K562 (cell line): Measurements from ENCODE around the gene NLRP7. TPM values are rescaled to one million over a fixed set of nuclear protein-coding genes. Genes with fewer than 3 reads are reported as not detected.
"Not testable (repeated sequence)": the region's sequence is repeated elsewhere in the genome, so short reads cannot be mapped to it uniquely, and the experiment has no call there.

Experiments
- ATAC-seq: fragments of 200-7000 bp; cut with Tn5 transposase; 3 replicates; pipeline ENCODE4 v1.9.1; 2020; ENCODE audit warnings: moderate library complexity
- BruUV-seq: library from RNA; stranded (reverse); fragments of 400-500 nt; replicated peaks from 2 replicates; lab custom pipeline; 2021; lab: Mats Ljungman, UMichigan
- CTCF ChIA-PET: fragments of 300-600 bp; formaldehyde crosslinking; extraction: SDS; loops from one replicate; lab custom pipeline; 2021; ENCODE audit warnings: low intra/inter-chr PET ratio; lab: Yijun Ruan, JAX
- POLR2A ChIA-PET: fragments of 300-600, 350-650 bp; sonication (Branson Sonifier 250); formaldehyde crosslinking; extraction: SDS; loops from one replicate; lab custom pipeline; 2021; ENCODE audit warnings: antibody characterized with exemption, inconsistent platforms; lab: Yijun Ruan, JAX
- DNase-seq, 4 experiments: peaks; one replicate each; pipeline versions ENCODE4 v3.0.0 to v3.0.0-alpha.2; 2011 to 2018; ENCODE audit warnings: low spot score in 3 of 4, mixed read lengths in 3 of 4; ENCODE audit errors: extremely low read depth in 1 of 4
- FAIRE-seq: peaks from 2 replicates; lab custom pipeline; 2011; peaks lifted over from hg19 to GRCh38; lab: Jason Lieb, UNC
- H2AFZ ChIP-seq: 2 replicates; pipeline ENCODE4 v1.6.0; 2011; ENCODE audit warnings: low read depth, low read length, control low read depth, inconsistent platforms
- H3K27ac ChIP-seq: fragments of 200-600 bp; 3 replicates; pipeline ENCODE4 v1.8.0; 2011; ENCODE audit warnings: low read depth, mild to moderate bottlenecking, control low read depth, inconsistent platforms, low read length, moderate library complexity, mixed read lengths; ENCODE audit errors: extremely low read depth
- H3K27me3 ChIP-seq, 2 experiments: fragments of 300-600 bp in 1 of 2; 2 replicates in 1 of 2; 3 replicates in 1 of 2; pipeline versions ENCODE4 v1.6.0 to v1.8.0; 2011; ENCODE audit warnings: inconsistent platforms in 2 of 2, low read length in 2 of 2, mild to moderate bottlenecking in 1 of 2, mixed read lengths in 1 of 2, moderate library complexity in 1 of 2; ENCODE audit not compliant: control insufficient read depth in 2 of 2, insufficient read depth in 2 of 2
- H3K36me3 ChIP-seq: fragments of 300-600 bp; 3 replicates; pipeline ENCODE4 v1.8.0; 2011; ENCODE audit warnings: mild to moderate bottlenecking, low read length, inconsistent platforms; ENCODE audit not compliant: control insufficient read depth, insufficient read depth
- H3K4me1 ChIP-seq, 2 experiments: fragments of 200-600 bp in 1 of 2; replicated peaks in 1 of 2; 2 replicates in 1 of 2; 3 replicates in 1 of 2; pipeline versions ENCODE4 v1.5.1 to v1.8.0; 2011; ENCODE audit warnings: inconsistent platforms in 2 of 2, low read length in 2 of 2, mild to moderate bottlenecking in 1 of 2, mixed read lengths in 1 of 2, moderate library complexity in 1 of 2; ENCODE audit not compliant: control insufficient read depth in 2 of 2, insufficient read depth in 2 of 2
- H3K4me2 ChIP-seq: 2 replicates; pipeline ENCODE4 v1.6.1; 2011; ENCODE audit warnings: low read length, control low read depth, inconsistent platforms, mixed read lengths; ENCODE audit not compliant: insufficient read depth
- H3K4me3 ChIP-seq: fragments of 200-600 bp; sonication (generic), shearing (Covaris generic); 2 replicates; pipeline ENCODE4 v1.5.1; 2016; ENCODE audit warnings: control low read depth, inconsistent platforms
- H3K79me2 ChIP-seq: fragments of 200-600 bp; 3 replicates; pipeline ENCODE4 v1.8.0; 2011; ENCODE audit warnings: low read length, inconsistent platforms; ENCODE audit not compliant: control insufficient read depth, insufficient read depth
- H3K9ac ChIP-seq, 2 experiments: 2 replicates each; pipeline versions ENCODE4 v1.6.0 to v1.6.1; 2011; ENCODE audit warnings: low read depth in 2 of 2, low read length in 2 of 2, control low read depth in 1 of 2, inconsistent platforms in 1 of 2, mild to moderate bottlenecking in 1 of 2, mixed read lengths in 1 of 2; ENCODE audit not compliant: insufficient read depth in 1 of 2
- H3K9me1 ChIP-seq: one replicate; pipeline ENCODE4 v1.6.0; 2011; ENCODE audit warnings: inconsistent platforms, mild to moderate bottlenecking, low read length, moderate library complexity; ENCODE audit not compliant: control insufficient read depth, insufficient read depth
- H3K9me3 ChIP-seq: replicated peaks from 2 replicates; pipeline ENCODE4 v1.5.1; 2011; ENCODE audit warnings: low read depth, low read length, inconsistent platforms; ENCODE audit not compliant: control insufficient read depth, insufficient read depth
- H4K20me1 ChIP-seq: replicated peaks from 2 replicates; pipeline ENCODE4 v1.6.1; 2011; ENCODE audit warnings: low read length, inconsistent platforms, mixed read lengths; ENCODE audit not compliant: control insufficient read depth, insufficient read depth
- WGBS: fragments of 100-300 bp; shearing (Covaris generic); methylation state at CpG from one replicate; pipeline ENCODE4 v1.1.6; 2016; ENCODE audit warnings: low coverage, mixed read lengths; ENCODE audit not compliant: insufficient coverage; ENCODE audit errors: missing lambda C conversion rate; 5-methylcytosine and 5-hydroxymethylcytosine counted together
- in situ Hi-C: fragments of 300-500 bp; cut with MboI; formaldehyde crosslinking; loops from 4 replicates; pipeline ENCODE4 v1.15.0; 2018; ENCODE audit warnings: inconsistent platforms, mixed read lengths
- intact Hi-C: fragments of 100-400 bp; cut with micrococcal nuclease; formaldehyde crosslinking; loops from 2 replicates; pipeline ENCODE4 v1.14.2; 2022
- polyA plus RNA-seq, 8 experiments: library from polyadenylated mRNA; depleted of rRNA in 4 of 8; stranded (reverse) in 5 of 8; unstranded in 3 of 8; fragments of >200 nt; fragmentation: Nextera tagmentation in 2 of 8; fragmentation: Illumina TruSeq in 1 of 8; extraction: Ambion mirVana in 2 of 8; extraction: Trizol in 1 of 8; gene quantifications; 2 replicates each; pipeline versions ENCODE4 v1.2.1 to v1.2.3, GENCODE V29; 2011 to 2014; ENCODE audit warnings: inconsistent platforms in 1 of 8, missing spikeins in 1 of 8
- total RNA-seq, 7 experiments: library from RNA; depleted of rRNA in 6 of 7; stranded (reverse); fragments of >200 nt in 6 of 7; fragmentation: Illumina TruSeq in 2 of 7; extraction: Trizol in 2 of 7; gene quantifications; 2 replicates each; pipeline versions ENCODE4 v1.2.1 to v1.2.3, GENCODE V29; 2011 to 2021; ENCODE audit warnings: low replicate concordance in 1 of 7

NLRP7 gene
- total and polyA plus RNA-seq, 9 of the 15 experiments (the other 6 are each of a cell fraction or from before 2014, with no cell fraction given) = 0.03 to 0.22 (median 0.09) TPM; not detected in 3

DNA sequence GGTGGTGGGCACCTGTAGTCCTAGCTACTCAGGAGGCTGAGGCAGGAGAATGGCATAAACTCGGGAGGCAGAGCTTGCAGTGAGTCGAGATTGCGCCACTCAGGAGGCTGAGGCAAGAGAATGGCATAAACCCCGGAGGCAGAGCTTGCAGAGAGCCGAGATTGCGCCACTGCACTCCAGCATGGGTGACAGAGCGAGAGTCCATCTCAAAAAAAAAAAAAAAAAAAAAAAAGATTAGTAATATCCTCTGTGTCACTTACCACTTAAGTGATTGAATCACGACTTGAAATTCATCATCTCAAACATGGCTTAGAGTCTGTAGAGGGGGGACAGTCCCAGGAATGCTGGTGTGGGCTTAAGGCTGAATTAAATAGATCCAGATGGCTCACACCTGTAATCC is 46.2 kb downstream of the NLRP7 start:
- H3K36me3 ChIP-seq, H4K20me1 ChIP-seq, intact Hi-C loops, H3K4me2 ChIP-seq, H2AFZ ChIP-seq, H3K9ac ChIP-seq, H3K27me3 ChIP-seq, BruUV-seq, H3K9me3 ChIP-seq, H3K9me1 ChIP-seq, DNase-seq, ATAC-seq, POLR2A ChIA-PET, in situ Hi-C loops, H3K4me3 ChIP-seq, FAIRE-seq, CTCF ChIA-PET, H3K27ac ChIP-seq, H3K79me2 ChIP-seq: not testable (repeated sequence)
- 32% methylated on average over 6 of the region's 8 CpGs for whole genome bisulfite sequencing
- peaks cover 5 to 12% of the 10 kb centered on the region in 2 experiments; a peak in 4 of 5 replicates for H3K4me1 ChIP-seq

DNA sequence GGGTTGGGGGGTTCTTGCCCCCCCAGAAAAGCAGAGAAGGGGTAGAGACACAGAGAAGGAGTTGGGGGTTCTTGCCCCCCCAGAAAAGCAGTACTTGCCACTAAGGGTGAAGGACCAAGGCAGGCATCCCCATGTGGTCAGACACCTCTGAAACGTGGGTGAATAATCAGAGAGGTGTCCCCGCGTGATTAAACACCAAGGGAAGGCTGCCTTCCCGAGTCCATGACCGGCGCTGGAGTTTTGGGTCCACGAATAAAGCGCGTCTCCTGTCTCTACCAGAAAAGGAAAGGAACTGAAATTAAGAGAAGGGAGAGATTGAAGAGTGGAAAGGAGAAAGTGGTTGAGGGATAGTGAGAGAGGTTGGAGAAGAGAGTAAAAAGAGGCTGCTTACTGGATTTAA is 47.7 kb downstream of the NLRP7 start:
- H3K79me2 ChIP-seq, H3K9me1 ChIP-seq, H3K9me3 ChIP-seq, H2AFZ ChIP-seq, H4K20me1 ChIP-seq, H3K27ac ChIP-seq, CTCF ChIA-PET, intact Hi-C loops, FAIRE-seq, H3K4me2 ChIP-seq, H3K27me3 ChIP-seq, POLR2A ChIA-PET, H3K9ac ChIP-seq, H3K36me3 ChIP-seq, DNase-seq, H3K4me1 ChIP-seq, H3K4me3 ChIP-seq, BruUV-seq, ATAC-seq, in situ Hi-C loops: not testable (repeated sequence)
- WGBS = 38% methylated on average over 9 of the region's 9 CpGs
